WI38 (cell line): ENCODE measurements around the gene PHACTR1.

Experiments
- H3K4me3 ChIP-seq: 2 replicates; pipeline ENCODE4 v1.5.1; 2011; ENCODE audit warnings: low read depth, mild to moderate bottlenecking, control low read depth, low read length
- TF ChIP-seq, protein P1 (sequence below): IDR thresholded peaks from 2 replicates; pipeline ENCODE4 v1.5.1; 2012; ENCODE audit warnings: low read depth, mild to moderate bottlenecking, control low read depth, low read length

Gene PHACTR1

DNA sequence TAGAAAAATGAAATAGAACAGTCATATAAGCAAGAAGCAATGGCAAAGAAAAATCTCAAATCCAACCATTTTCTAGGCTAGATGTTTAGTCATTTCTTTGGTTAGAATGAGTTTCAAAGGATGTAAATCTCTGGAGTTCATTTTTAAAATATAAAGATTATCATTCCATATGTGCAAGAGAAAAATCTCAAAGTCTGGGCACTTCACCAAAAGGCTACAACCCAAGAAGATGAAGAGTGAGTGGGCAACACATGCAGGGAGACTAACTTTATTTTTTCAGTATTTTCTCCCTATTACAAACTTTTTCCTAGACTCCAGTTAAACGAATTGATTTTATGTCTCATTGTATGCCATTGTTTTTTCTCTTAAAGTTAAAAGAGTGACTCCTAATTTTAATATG is 83.6 kb downstream of the PHACTR1 start:
- no peak overlapping the region for H3K4me3 ChIP-seq

DNA sequence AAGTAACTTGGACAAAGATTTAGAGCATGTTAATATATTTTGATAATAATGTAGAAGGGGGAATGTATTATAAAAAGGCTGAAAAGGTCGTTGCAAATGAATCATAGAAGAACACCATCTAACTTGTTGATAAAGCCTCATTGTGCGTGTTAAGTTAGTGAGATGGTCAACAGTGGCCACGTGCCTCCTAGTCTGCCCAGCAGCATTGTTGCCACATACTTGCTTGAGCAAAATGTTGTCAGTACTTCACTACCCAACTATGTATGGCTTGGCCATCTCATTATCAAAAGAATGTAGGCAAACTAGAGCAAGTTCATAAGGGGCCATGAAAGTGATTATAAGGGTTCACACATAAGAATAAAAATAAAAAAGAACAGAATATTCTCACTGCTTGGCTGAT is 84.6 kb downstream of the PHACTR1 start:
- no peak overlapping the region for H3K4me3 ChIP-seq
- TF ChIP-seq, protein P1, sequence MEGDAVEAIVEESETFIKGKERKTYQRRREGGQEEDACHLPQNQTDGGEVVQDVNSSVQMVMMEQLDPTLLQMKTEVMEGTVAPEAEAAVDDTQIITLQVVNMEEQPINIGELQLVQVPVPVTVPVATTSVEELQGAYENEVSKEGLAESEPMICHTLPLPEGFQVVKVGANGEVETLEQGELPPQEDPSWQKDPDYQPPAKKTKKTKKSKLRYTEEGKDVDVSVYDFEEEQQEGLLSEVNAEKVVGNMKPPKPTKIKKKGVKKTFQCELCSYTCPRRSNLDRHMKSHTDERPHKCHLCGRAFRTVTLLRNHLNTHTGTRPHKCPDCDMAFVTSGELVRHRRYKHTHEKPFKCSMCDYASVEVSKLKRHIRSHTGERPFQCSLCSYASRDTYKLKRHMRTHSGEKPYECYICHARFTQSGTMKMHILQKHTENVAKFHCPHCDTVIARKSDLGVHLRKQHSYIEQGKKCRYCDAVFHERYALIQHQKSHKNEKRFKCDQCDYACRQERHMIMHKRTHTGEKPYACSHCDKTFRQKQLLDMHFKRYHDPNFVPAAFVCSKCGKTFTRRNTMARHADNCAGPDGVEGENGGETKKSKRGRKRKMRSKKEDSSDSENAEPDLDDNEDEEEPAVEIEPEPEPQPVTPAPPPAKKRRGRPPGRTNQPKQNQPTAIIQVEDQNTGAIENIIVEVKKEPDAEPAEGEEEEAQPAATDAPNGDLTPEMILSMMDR: no peak

More for the DNA sequence above, 83.6 kb downstream of the PHACTR1 start:
- TF ChIP-seq, protein P1: no peak

DNA sequence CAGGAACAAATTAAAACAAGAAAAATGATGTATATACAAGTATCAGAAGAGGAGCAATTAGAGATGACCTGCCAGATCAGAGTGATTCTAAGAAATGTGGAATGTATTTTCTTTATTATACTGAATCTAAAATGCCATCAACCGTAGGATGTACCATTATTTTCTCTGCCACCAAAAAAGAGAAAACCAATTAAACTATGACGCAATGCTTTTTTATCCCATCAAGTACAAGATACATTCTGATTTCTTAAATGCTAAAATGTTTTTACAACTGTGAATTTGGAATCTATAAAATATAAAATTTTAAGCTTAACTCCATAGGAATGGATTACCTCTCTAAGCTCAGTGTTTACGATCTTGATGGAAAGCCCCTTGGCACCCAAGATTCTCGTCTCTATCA is 85.9 kb downstream of the PHACTR1 start:
- H3K4me3 ChIP-seq: no peak overlapping the region
- TF ChIP-seq, protein P1: no peak

DNA sequence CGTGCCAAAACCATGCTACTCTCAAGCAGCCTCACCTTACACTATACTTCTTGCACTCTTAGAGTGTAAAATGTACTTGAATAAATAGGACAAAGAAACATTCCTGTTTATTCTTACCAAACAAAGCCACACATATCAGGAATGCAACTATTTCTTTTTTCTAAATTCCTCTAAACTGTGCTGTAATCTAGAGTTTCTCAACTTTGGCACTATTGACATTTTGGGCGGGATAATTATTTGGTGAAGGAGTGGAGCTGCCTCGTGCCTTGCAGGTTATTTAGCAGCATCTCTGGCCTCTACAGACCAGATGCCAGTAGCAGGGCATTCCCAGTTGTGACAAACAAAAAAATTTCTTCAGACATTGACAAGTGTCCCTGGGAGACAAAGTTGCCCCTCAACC is 86.9 kb downstream of the PHACTR1 start:
- TF ChIP-seq, protein P1: no peak
- no peak overlapping the region for H3K4me3 ChIP-seq

DNA sequence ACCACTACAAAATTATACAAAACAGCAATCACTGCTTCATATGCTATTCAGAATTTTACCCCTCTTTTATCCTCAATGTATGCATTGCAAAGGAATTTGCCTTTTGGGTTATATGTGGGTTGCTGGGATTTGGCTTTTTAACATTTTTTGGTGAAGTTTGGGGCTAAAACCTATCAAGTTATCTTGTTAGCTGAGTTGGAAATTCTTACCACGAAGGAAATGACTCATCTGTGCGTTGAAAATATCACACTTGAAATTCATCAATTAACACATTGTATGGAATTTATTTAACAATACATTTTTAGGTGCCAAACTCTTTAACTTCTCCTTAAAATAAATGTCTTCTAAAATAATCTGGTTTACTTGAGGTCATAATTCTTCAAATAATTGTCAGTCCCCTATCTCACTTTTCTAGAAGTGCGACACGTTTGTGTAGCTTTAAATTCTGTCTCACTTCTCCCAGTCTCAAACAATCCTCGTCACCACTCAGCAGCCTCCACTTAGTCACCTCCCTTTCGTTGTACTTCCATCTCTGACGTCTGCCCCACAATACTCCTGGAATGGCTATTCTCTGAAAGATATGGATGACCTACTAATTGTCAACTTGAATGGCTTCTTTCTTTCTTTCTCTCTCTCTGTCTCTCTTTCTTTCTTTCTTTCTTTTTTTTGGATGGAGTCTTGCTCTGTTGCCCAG is 88.5 kb downstream of the PHACTR1 start:
- TF ChIP-seq, protein P1: no peak
- H3K4me3 ChIP-seq: no peak overlapping the region

DNA sequence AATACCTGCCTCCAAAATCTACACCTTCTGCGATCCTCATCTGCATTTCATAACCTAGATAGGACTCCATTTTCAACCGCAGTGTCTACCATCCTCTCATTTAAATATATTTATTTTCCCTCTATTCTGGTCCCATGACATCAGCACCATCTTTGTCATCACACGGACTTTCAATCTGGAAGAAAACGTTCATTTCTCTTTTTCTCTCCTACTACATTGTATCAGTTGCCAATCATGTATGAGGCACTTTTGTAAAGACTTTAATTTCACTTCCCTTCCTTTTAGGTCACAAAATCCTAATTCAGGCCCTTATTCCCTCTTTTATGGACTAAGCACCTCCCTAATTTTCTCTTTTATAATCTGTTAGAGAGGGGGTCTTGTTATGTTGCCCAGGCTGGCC is 89.6 kb downstream of the PHACTR1 start:
- TF ChIP-seq, protein P1: no peak
- H3K4me3 ChIP-seq: no peak overlapping the region

DNA sequence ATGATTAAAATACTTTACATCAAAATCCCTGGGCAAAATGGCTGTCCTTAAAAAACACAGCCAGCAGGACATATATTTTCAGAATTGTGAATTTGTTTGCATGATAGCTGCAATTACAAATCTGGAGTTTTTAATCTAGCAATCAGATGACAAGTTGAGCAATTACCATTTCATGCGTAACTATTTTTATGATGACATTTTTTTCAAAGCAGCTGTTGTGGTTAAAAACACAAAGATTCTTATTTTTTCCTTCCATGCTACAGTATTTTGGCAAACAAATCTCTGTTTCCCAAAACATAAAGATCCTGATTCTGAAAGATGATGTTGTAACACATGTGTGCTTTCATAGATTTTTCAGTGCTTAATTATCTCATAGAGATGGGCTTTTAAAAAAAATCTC is 90.2 kb downstream of the PHACTR1 start:
- TF ChIP-seq, protein P1: no peak
- H3K4me3 ChIP-seq: no peak overlapping the region
